Peyer's patch (tissue), 4 donors: Measurements from ENCODE around the gene MAPT. TPM values are rescaled to one million over a fixed set of nuclear protein-coding genes. Genes with fewer than 3 reads are reported as not detected.
"Not testable (repeated sequence)": the region's sequence is repeated elsewhere in the genome, so short reads cannot be mapped to it uniquely, and the experiment has no call there.

Source experiments
- DNase-seq, 3 donors: peaks; one replicate each; pipeline ENCODE4 v3.0.0-alpha.2; 2017 to 2019
- H3K27ac ChIP-seq, 4 donors: fragments of 200-600 bp; sonication (generic); one replicate each; pipeline ENCODE4 v1.5.1; 2016 to 2019
- H3K27me3 ChIP-seq, 2 donors: fragments of 200-600 bp; sonication (generic); one replicate each; pipeline ENCODE4 v1.5.1; 2019
- H3K36me3 ChIP-seq, 3 donors: fragments of 200-600 bp; sonication (generic); one replicate each; pipeline ENCODE4 v1.5.1; 2016 to 2019
- H3K4me1 ChIP-seq, 4 donors: fragments of 200-600 bp; sonication (generic); one replicate each; pipeline ENCODE4 v1.5.1; 2016 to 2019
- H3K4me3 ChIP-seq, 4 donors: fragments of 200-600 bp; sonication (generic); 1 replicate in 3 of 4; 2 replicates in 1 of 4; pipeline ENCODE4 v1.5.1; 2016 to 2019; ENCODE audit warnings: mild to moderate bottlenecking in 1 of 4
- H3K9me3 ChIP-seq, 4 donors: fragments of 200-600 bp; sonication (generic); one replicate each; pipeline ENCODE4 v1.5.1; 2016 to 2019; ENCODE audit warnings: mild to moderate bottlenecking in 1 of 4
- POLR2A ChIP-seq, 2 donors: fragments of 450-650 bp; IDR thresholded peaks; one replicate each; pipeline ENCODE4 v1.5.1; 2017; ENCODE audit warnings: antibody characterized with exemption in 2 of 2, mild to moderate bottlenecking in 2 of 2, moderate library complexity in 2 of 2
- total RNA-seq, 4 donors: library from RNA; depleted of rRNA; stranded (reverse); fragments of >200 nt; gene quantifications; one replicate each; pipeline ENCODE4 v1.1.0, GENCODE V29; 2016
- TF ChIP-seq, protein P1 (sequence below), 6 experiments: fragments of 450-650 bp in 4 of 6; fragments of 200-600 bp in 2 of 6; sonication (generic) in 1 of 6; IDR thresholded peaks; one replicate each; pipeline ENCODE4 v1.5.1; 2017 to 2019; ENCODE audit warnings: antibody characterized with exemption in 6 of 6, mild to moderate bottlenecking in 3 of 6, moderate library complexity in 1 of 6

The MAPT gene
- total RNA-seq, 4 donors from 2014 or later: 0.35 to 1.6 (median 0.94) TPM; not detected in 1

DNA sequence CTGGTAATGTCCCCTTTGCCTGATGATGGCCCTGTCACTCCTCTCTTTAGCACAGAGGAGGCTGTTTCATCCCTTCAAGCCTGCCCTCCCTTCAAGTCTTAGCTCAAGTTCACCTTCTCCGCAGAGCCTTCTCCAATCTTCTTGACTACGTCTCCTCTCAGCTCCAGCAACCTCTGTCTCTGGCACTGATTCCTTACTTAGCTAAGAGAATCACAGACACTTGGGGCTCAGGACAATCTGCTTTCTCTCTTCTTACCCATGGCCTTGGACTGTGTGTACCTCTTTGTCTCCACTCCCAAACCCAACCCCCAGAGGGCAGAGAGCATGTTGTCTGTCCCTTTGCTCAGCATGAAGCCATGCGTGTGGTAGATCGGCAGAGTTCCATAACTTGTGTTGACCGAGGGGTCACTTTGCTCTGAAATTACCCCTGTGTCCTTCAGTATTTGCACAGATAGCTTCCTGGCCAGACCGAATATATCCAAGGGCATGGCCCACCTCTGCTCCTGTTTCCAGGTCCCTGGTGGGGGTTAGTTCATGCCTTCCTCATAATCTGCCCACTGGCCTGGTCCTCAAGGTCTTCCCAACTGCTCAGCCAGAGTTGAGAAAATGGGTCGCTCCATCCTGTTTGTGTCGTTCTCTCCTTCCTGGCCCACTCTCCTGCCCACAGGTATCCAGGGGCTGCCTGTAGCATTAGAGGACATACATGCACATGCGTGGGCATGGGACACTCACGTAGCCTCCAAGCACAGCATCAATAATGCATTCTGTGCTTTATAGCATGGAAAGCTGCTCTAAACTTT is 41.6 kb downstream of the MAPT start:
- no peaks in the 10 kb centered on the region for H3K27me3 ChIP-seq
- TF ChIP-seq POLR2A (IDR thresholded peaks at IDR 0.05): no peak
- TF ChIP-seq, protein P1, sequence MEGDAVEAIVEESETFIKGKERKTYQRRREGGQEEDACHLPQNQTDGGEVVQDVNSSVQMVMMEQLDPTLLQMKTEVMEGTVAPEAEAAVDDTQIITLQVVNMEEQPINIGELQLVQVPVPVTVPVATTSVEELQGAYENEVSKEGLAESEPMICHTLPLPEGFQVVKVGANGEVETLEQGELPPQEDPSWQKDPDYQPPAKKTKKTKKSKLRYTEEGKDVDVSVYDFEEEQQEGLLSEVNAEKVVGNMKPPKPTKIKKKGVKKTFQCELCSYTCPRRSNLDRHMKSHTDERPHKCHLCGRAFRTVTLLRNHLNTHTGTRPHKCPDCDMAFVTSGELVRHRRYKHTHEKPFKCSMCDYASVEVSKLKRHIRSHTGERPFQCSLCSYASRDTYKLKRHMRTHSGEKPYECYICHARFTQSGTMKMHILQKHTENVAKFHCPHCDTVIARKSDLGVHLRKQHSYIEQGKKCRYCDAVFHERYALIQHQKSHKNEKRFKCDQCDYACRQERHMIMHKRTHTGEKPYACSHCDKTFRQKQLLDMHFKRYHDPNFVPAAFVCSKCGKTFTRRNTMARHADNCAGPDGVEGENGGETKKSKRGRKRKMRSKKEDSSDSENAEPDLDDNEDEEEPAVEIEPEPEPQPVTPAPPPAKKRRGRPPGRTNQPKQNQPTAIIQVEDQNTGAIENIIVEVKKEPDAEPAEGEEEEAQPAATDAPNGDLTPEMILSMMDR (IDR thresholded peaks at IDR 0.05): no peak
- H3K4me3 ChIP-seq: no peak overlapping the region
- H3K9me3 ChIP-seq: no peaks in the 10 kb centered on the region
- H3K36me3 ChIP-seq: no peaks in the 10 kb centered on the region
- peaks cover 0 to 4% (median 0%) of the 10 kb centered on the region in 4 donors for H3K4me1 ChIP-seq
- H3K27ac ChIP-seq: no peak overlapping the region
- no peak for DNase-seq

- Histone ChIP-seq H3K27ac (no peak overlapping the region), H3K4me1 (peaks cover 0 to 9% (median 0%) of the 10 kb centered on the region in 4 donors), H3K4me3 (no peak overlapping the region), H3K27me3 (no peaks in the 10 kb centered on the region), H3K9me3 (no peaks in the 10 kb centered on the region), H3K36me3 (no peaks in the 10 kb centered on the region)
- TF ChIP-seq POLR2A (IDR thresholded peaks at IDR 0.05): no peak
- TF ChIP-seq, protein P1 (IDR thresholded peaks at IDR 0.05): no peak
- DNase-seq: no peak
These were observed 42.3 kb downstream of the MAPT start for GRCh38 chr17:45936610-45937009.

DNA sequence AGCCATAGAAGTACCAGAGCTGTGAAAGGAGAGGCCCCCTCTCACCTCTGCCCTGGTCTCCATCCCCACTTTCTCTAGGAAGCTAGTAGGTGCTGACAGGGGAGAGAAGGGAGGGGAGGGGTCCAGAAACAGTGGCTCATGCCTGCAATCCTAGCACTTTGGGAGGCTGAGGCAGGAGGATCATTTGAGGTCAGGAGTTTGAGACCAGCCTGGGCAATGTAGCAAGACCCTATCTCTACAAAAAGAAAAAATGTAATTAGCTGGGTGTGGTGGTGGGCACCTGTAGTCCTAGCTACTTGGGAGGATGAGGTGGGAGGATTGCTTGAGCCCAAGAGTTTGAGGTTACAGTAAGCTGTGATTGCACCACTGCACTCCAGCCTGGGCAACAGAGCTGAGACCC is 42.8 kb downstream of the MAPT start:
- not testable (repeated sequence) for H3K36me3 ChIP-seq, H3K4me3 ChIP-seq, DNase-seq, H3K9me3 ChIP-seq, H3K27ac ChIP-seq, H3K4me1 ChIP-seq, H3K27me3 ChIP-seq

DNA sequence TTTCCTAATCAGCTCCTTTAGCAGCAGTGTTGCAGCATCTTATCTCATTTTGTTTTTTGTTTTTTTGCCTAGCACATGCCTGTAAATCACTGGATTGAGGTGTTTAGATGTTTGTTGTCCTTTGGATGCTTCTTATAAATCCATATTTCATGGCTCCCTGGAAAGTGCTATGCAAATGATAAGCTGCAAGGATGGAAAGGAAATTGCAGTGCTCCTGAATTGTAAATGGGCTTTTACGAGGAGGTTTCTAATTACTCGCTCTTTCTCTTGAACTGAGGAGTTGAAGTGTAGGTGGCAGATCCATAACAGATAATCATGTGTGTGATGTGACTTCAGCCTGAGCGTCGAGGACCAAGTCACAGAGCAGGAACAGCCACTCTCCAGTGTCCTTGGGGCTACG is 45.0 kb downstream of the MAPT start:
- H3K27me3 ChIP-seq: no peaks in the 10 kb centered on the region
- peaks cover 0 to 9% (median 0%) of the 10 kb centered on the region in 4 donors for H3K4me1 ChIP-seq
- TF ChIP-seq, protein P1 (IDR thresholded peaks at IDR 0.05): no peak
- no peak for TF ChIP-seq POLR2A (IDR thresholded peaks at IDR 0.05)
- H3K36me3 ChIP-seq: no peaks in the 10 kb centered on the region
- H3K27ac ChIP-seq: no peak overlapping the region
- H3K9me3 ChIP-seq: no peaks in the 10 kb centered on the region
- no peak overlapping the region for H3K4me3 ChIP-seq
- no peak for DNase-seq

DNA sequence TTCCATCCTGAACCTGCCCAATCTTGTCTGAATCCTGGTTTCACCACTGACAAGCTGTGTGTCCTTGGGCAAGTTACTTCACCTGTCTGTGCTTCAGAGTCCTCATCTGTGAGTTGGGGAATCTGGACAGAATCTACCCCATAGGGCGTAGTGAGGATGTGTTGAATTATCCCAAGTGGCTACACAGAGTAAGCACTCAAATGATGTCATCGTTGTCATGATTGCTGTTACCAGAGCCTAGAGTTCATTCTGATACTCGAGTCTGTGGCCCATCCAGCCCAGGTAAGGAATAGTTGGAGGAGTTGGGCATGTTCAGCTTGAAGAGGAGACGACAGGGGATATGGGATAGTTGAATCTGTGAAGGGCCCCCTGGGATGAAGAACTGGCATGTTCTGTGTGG is 45.9 kb downstream of the MAPT start:
- H3K36me3 ChIP-seq: no peaks in the 10 kb centered on the region
- peaks cover 0 to 9% (median 0%) of the 10 kb centered on the region in 4 donors for H3K4me1 ChIP-seq
- no peak for DNase-seq
- no peak overlapping the region for H3K4me3 ChIP-seq
- no peaks in the 10 kb centered on the region for H3K9me3 ChIP-seq
- no peaks in the 10 kb centered on the region for H3K27me3 ChIP-seq
- H3K27ac ChIP-seq: no peak overlapping the region
- TF ChIP-seq, protein P1 (IDR thresholded peaks at IDR 0.05): no peak
- no peak for TF ChIP-seq POLR2A (IDR thresholded peaks at IDR 0.05)

DNA sequence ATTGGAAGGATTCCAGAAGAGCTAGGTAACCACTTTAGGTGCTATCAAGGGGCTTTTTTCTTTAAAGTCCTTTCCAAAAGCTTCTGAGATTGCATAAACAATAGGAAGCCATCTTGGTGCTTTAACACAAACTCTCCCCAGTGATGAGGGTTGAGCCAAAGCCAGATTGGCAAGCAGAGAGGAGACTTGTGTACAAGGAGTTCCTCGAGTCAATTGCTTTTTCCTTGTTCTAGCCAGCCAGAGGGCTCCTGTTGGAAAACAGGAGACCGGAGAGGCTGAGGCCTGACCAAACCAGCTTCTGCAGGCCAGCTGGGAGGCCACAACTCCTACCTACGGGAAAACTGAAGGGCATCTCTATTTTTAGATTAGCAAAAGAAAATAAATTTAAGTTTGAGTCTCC is 46.5 kb downstream of the MAPT start:
- H3K4me1 ChIP-seq: peaks cover 0 to 9% (median 0%) of the 10 kb centered on the region in 4 donors
- no peak for DNase-seq

More for the DNA sequence above, 46.5 kb downstream of the MAPT start:
- H3K9me3 ChIP-seq: no peaks in the 10 kb centered on the region
- H3K27me3 ChIP-seq: no peaks in the 10 kb centered on the region
- H3K4me3 ChIP-seq: no peak overlapping the region
- H3K36me3 ChIP-seq: no peaks in the 10 kb centered on the region
- H3K27ac ChIP-seq: no peak overlapping the region
- TF ChIP-seq, protein P1 (IDR thresholded peaks at IDR 0.05): no peak
- no peak for TF ChIP-seq POLR2A (IDR thresholded peaks at IDR 0.05)
